Lower leg skin (tissue), 3 donors: ENCODE data around the gene CPZ.

Source experiments
- CTCF ChIP-seq, 3 donors: fragments of 450-650 bp; IDR thresholded peaks; one replicate each; pipeline ENCODE4 v1.5.1; 2016; ENCODE audit warnings: antibody characterized with exemption in 3 of 3, mild to moderate bottlenecking in 3 of 3, moderate library complexity in 2 of 3
- POLR2A ChIP-seq, 2 donors: fragments of 450-650 bp; IDR thresholded peaks; one replicate each; pipeline ENCODE4 v1.6.1; 2016 to 2017; ENCODE audit warnings: antibody characterized with exemption in 2 of 2, mild to moderate bottlenecking in 1 of 2, moderate library complexity in 1 of 2

GRCh38 chr4:8554555-8555100 is 37.9 kb upstream of the CPZ start:
- no peak for TF ChIP-seq CTCF (IDR thresholded peaks at IDR 0.05)
- TF ChIP-seq POLR2A (IDR thresholded peaks at IDR 0.05): no peak
